ENCODE measurements around the gene MRE11.
A peak's percentile ranks its signal among the peaks of the same experiment; 100 is the strongest.

GRCh38 chr11:94400050-94400449 is 93.6 kb downstream of the MRE11 start:
- TF ChIP-seq GATA3 (IDR thresholded peaks at IDR 0.05; ENCODE audit: low read depth, low read length) (no peak), GATA2 (IDR thresholded peaks at IDR 0.05; ENCODE audit: low read depth, low read length) (peak; percentile 53; the same call in 1 of the 2 replicates)

Data from SH-SY5Y (cell line).